ENCODE results near the gene RNF39.
A peak's percentile ranks its signal among the peaks of the same experiment; 100 is the strongest.
"Not testable (repeated sequence)": the region's sequence is repeated elsewhere in the genome, so short reads cannot be mapped to it uniquely, and the experiment has no call there.

Gene RNF39

GRCh38 chr6:30075094-30075789 is at the start of gene RNF39:
RNF39 (minus strand) TSS chr6:30075769; CDS start chr6:30075585, 184 bp downstream.
- no peak for DNase-seq

GRCh38 chr6:30122515-30122914 is 46.9 kb upstream of the RNF39 start:
- no peak for DNase-seq

- DNase-seq: no peak
These were observed 46.1 kb upstream of the RNF39 start for GRCh38 chr6:30121446-30122366.

GRCh38 chr6:30118691-30119090 is 43.1 kb upstream of the RNF39 start:
- not testable (repeated sequence) for DNase-seq

- no peak for DNase-seq
These were observed 41.2 kb upstream of the RNF39 start for GRCh38 chr6:30116724-30117123.

GRCh38 chr6:30113841-30114240 is 38.3 kb upstream of the RNF39 start:
- DNase-seq: no peak

GRCh38 chr6:30113003-30113759 is 37.6 kb upstream of the RNF39 start, which contains the start of gene TRIM31:
TRIM31 (minus strand) TSS chr6:30113090; CDS start chr6:30112805, 285 bp downstream.
- DNase-seq: no peak

- no peak for DNase-seq
These were observed 36.9 kb upstream of the RNF39 start for GRCh38 chr6:30112402-30112994.

GRCh38 chr6:30111266-30111856 is 35.8 kb upstream of the RNF39 start:
- no peak for DNase-seq

GRCh38 chr6:30104661-30105060 is 29.1 kb upstream of the RNF39 start:
- DNase-seq: no peak

- no peak for DNase-seq
These were observed 28.3 kb upstream of the RNF39 start for GRCh38 chr6:30103872-30104179.

- DNase-seq: peak; percentile 79
These were observed 27.7 kb upstream of the RNF39 start for GRCh38 chr6:30102970-30103871.

- no peak for DNase-seq
These were observed 26.9 kb upstream of the RNF39 start for GRCh38 chr6:30102414-30102969.

GRCh38 chr6:30101444-30102413 is 26.2 kb upstream of the RNF39 start:
- DNase-seq: peak; percentile 48

GRCh38 chr6:30100585-30101443 is 25.2 kb upstream of the RNF39 start:
- no peak for DNase-seq

GRCh38 chr6:30100154-30100553 is 24.6 kb upstream of the RNF39 start:
- DNase-seq: no peak

GRCh38 chr6:30097902-30098768 is 22.6 kb upstream of the RNF39 start:
- no peak for DNase-seq

GRCh38 chr6:30096829-30097228 is 21.3 kb upstream of the RNF39 start:
- DNase-seq: no peak

All from activated gamma-delta T cell treated with Interleukin-2 at 50 U/mL for 16 hours (primary cell).